NCI-H446 (cell line): Measurements from ENCODE around the gene ATG9A.

Experiments used
- DNase-seq, 2 experiments: peaks; one replicate each; lab custom pipeline; 2025; lab: John Stamatoyannopoulos, UW

Gene ATG9A

GRCh38 chr2:219178377-219179175 lies 50.9 kb downstream of the ATG9A start:
- no peak for DNase-seq

GRCh38 chr2:219177552-219178376 lies 51.7 kb downstream of the ATG9A start, which contains the start of gene RETREG2:
TSS of gene RETREG2 (plus strand) at chr2:219178275. CDS start at chr2:219178353, 78 bp downstream.
- peak; percentile 87 to 88 for DNase-seq

- DNase-seq: peak; percentile 52 to 85
Measured at GRCh38 chr2:219176818-219177551, 52.5 kb downstream of the ATG9A start, which contains the start of gene CNPPD1. TSS of gene CNPPD1 (minus strand) at chr2:219176925. CDS start at chr2:219176828, 97 bp downstream.

GRCh38 chr2:219175928-219176817 lies 53.3 kb downstream of the ATG9A start:
- peak in 1 of 2 experiments; percentile 43 for DNase-seq

- DNase-seq: no peak
Measured at GRCh38 chr2:219175486-219175885, 54.0 kb downstream of the ATG9A start.

GRCh38 chr2:219174801-219175200 lies 54.6 kb downstream of the ATG9A start:
- DNase-seq: no peak

- DNase-seq: no peak
Measured at GRCh38 chr2:219174146-219174545, 55.3 kb downstream of the ATG9A start.

GRCh38 chr2:219173176-219173575 lies 56.3 kb downstream of the ATG9A start:
- no peak for DNase-seq

- DNase-seq: no peak
Measured at GRCh38 chr2:219172231-219173154, 56.9 kb downstream of the ATG9A start.

GRCh38 chr2:219171231-219171651 lies 58.2 kb downstream of the ATG9A start:
- peak; percentile 4 to 50 for DNase-seq

- no peak for DNase-seq
Measured at GRCh38 chr2:219169930-219170654, 59.3 kb downstream of the ATG9A start, which contains the start of gene SLC23A3. TSS of gene SLC23A3 (minus strand) at chr2:219170029. CDS start at chr2:219169984, 45 bp downstream.
